ENCODE measurements around the gene MPP3.

DNA sequence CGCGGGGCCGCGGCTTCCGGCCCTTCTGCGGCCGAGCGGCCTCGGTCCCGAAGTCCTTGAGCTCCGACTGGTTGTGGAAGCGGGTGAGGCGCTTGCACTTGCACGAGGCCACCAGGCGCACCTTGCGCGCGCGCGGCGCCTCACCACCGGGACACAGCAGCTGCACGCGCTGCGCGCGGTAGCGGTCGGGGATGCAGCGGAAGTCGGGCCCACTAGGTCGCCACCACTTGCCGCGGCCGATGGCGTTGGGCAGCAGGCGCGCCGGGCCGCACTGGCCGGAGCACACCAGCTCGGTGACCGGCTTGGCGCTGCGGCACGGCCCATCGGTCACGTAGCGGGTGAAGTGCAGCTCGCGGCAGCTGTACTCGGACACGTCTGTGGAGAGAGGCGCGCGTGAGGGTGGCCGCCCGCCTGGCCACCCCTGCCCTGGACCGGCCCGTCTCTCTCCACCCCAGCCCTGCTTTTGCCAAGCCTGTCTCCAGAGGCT, 77.5 kb downstream of the MPP3 start:
- TF ChIP-seq ZNF114 (tag by site-specific recombination; IDR thresholded peaks at IDR 0.05) (no peak), ZNF571 (tag by site-specific recombination; IDR thresholded peaks at IDR 0.05) (no peak), ZNF169 (tag by site-specific recombination; IDR thresholded peaks at IDR 0.05) (no peak), GLI4 (tag by site-specific recombination; IDR thresholded peaks at IDR 0.05) (no peak)
- TF ChIP-seq, protein P1, sequence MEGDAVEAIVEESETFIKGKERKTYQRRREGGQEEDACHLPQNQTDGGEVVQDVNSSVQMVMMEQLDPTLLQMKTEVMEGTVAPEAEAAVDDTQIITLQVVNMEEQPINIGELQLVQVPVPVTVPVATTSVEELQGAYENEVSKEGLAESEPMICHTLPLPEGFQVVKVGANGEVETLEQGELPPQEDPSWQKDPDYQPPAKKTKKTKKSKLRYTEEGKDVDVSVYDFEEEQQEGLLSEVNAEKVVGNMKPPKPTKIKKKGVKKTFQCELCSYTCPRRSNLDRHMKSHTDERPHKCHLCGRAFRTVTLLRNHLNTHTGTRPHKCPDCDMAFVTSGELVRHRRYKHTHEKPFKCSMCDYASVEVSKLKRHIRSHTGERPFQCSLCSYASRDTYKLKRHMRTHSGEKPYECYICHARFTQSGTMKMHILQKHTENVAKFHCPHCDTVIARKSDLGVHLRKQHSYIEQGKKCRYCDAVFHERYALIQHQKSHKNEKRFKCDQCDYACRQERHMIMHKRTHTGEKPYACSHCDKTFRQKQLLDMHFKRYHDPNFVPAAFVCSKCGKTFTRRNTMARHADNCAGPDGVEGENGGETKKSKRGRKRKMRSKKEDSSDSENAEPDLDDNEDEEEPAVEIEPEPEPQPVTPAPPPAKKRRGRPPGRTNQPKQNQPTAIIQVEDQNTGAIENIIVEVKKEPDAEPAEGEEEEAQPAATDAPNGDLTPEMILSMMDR (tag by site-specific recombination; IDR thresholded peaks at IDR 0.05): no peak
- TF ChIP-seq, protein P2, sequence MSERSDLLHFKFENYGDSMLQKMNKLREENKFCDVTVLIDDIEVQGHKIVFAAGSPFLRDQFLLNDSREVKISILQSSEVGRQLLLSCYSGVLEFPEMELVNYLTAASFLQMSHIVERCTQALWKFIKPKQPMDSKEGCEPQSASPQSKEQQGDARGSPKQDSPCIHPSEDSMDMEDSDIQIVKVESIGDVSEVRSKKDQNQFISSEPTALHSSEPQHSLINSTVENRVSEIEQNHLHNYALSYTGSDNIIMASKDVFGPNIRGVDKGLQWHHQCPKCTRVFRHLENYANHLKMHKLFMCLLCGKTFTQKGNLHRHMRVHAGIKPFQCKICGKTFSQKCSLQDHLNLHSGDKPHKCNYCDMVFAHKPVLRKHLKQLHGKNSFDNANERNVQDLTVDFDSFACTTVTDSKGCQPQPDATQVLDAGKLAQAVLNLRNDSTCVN (tag by site-specific recombination; optimal IDR thresholded peaks at IDR 0.05): no peak
- TF ChIP-seq, protein P3, sequence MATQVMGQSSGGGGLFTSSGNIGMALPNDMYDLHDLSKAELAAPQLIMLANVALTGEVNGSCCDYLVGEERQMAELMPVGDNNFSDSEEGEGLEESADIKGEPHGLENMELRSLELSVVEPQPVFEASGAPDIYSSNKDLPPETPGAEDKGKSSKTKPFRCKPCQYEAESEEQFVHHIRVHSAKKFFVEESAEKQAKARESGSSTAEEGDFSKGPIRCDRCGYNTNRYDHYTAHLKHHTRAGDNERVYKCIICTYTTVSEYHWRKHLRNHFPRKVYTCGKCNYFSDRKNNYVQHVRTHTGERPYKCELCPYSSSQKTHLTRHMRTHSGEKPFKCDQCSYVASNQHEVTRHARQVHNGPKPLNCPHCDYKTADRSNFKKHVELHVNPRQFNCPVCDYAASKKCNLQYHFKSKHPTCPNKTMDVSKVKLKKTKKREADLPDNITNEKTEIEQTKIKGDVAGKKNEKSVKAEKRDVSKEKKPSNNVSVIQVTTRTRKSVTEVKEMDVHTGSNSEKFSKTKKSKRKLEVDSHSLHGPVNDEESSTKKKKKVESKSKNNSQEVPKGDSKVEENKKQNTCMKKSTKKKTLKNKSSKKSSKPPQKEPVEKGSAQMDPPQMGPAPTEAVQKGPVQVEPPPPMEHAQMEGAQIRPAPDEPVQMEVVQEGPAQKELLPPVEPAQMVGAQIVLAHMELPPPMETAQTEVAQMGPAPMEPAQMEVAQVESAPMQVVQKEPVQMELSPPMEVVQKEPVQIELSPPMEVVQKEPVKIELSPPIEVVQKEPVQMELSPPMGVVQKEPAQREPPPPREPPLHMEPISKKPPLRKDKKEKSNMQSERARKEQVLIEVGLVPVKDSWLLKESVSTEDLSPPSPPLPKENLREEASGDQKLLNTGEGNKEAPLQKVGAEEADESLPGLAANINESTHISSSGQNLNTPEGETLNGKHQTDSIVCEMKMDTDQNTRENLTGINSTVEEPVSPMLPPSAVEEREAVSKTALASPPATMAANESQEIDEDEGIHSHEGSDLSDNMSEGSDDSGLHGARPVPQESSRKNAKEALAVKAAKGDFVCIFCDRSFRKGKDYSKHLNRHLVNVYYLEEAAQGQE (tag by site-specific recombination; IDR thresholded peaks at IDR 0.05): no peak
- TF ChIP-seq, protein P4, sequence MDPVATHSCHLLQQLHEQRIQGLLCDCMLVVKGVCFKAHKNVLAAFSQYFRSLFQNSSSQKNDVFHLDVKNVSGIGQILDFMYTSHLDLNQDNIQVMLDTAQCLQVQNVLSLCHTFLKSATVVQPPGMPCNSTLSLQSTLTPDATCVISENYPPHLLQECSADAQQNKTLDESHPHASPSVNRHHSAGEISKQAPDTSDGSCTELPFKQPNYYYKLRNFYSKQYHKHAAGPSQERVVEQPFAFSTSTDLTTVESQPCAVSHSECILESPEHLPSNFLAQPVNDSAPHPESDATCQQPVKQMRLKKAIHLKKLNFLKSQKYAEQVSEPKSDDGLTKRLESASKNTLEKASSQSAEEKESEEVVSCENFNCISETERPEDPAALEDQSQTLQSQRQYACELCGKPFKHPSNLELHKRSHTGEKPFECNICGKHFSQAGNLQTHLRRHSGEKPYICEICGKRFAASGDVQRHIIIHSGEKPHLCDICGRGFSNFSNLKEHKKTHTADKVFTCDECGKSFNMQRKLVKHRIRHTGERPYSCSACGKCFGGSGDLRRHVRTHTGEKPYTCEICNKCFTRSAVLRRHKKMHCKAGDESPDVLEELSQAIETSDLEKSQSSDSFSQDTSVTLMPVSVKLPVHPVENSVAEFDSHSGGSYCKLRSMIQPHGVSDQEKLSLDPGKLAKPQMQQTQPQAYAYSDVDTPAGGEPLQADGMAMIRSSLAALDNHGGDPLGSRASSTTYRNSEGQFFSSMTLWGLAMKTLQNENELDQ (tag by site-specific recombination; IDR thresholded peaks at IDR 0.05; ENCODE audit: low read depth): no peak
